ENCODE measurements around the gene NRG2.

NRG2 gene

GRCh38 chr5:139975942-139976341 lies 67.2 kb downstream of the NRG2 start:
- H3K27ac ChIP-seq, result no peak overlapping the region
- no peak for TF ChIP-seq ZFX (IDR thresholded peaks at IDR 0.05; ENCODE audit: borderline replicate concordance)
- TF ChIP-seq CTCF (IDR thresholded peaks at IDR 0.05), result no peak

GRCh38 chr5:139975306-139975705 lies 67.8 kb downstream of the NRG2 start:
- no peak overlapping the region for H3K27ac ChIP-seq
- TF ChIP-seq CTCF (IDR thresholded peaks at IDR 0.05) (no peak), ZFX (IDR thresholded peaks at IDR 0.05; ENCODE audit: borderline replicate concordance) (no peak)

GRCh38 chr5:139974661-139975060 lies 68.4 kb downstream of the NRG2 start:
- no peak overlapping the region for H3K27ac ChIP-seq
- no peak for TF ChIP-seq ZFX (IDR thresholded peaks at IDR 0.05; ENCODE audit: borderline replicate concordance)
- TF ChIP-seq CTCF (IDR thresholded peaks at IDR 0.05), result no peak

GRCh38 chr5:139971202-139971725 lies 71.8 kb downstream of the NRG2 start:
- TF ChIP-seq ZFX (IDR thresholded peaks at IDR 0.05; ENCODE audit: borderline replicate concordance), result no peak
- no peak for TF ChIP-seq CTCF (IDR thresholded peaks at IDR 0.05)
- no peak overlapping the region for H3K27ac ChIP-seq

GRCh38 chr5:139969318-139969717 lies 73.8 kb downstream of the NRG2 start:
- no peak overlapping the region for H3K27ac ChIP-seq
- TF ChIP-seq ZFX (IDR thresholded peaks at IDR 0.05; ENCODE audit: borderline replicate concordance) (no peak), CTCF (IDR thresholded peaks at IDR 0.05) (no peak)

GRCh38 chr5:139968547-139969261 lies 74.4 kb downstream of the NRG2 start:
- TF ChIP-seq ZFX (IDR thresholded peaks at IDR 0.05; ENCODE audit: borderline replicate concordance) (no peak), CTCF (IDR thresholded peaks at IDR 0.05) (peak; percentile 99)
- H3K27ac ChIP-seq, result no peak overlapping the region

GRCh38 chr5:139967353-139967752 lies 75.7 kb downstream of the NRG2 start:
- TF ChIP-seq CTCF (IDR thresholded peaks at IDR 0.05), result no peak
- no peak for TF ChIP-seq ZFX (IDR thresholded peaks at IDR 0.05; ENCODE audit: borderline replicate concordance)
- H3K27ac ChIP-seq, result no peak overlapping the region

All from 22Rv1 (cell line).